HCT116 (cell line): ENCODE results near the gene SYTL2. TPM values are rescaled to one million over a fixed set of nuclear protein-coding genes. Genes with fewer than 3 reads are reported as not detected.

Experiments
- ATAC-seq: fragments of 200-7000 bp; cut with Tn5 transposase; 2 replicates; pipeline ENCODE4 v1.9.1; 2020; ENCODE audit warnings: mild to moderate bottlenecking, moderate library complexity
- BruUV-seq: library from RNA; stranded (reverse); fragments of 400-500 nt; replicated peaks from 2 replicates; lab custom pipeline; 2021; lab: Mats Ljungman, UMichigan
- CTCF ChIA-PET: fragments of 300-600 bp; sonication (Branson Sonifier 250); formaldehyde crosslinking; loops from one replicate; lab custom pipeline; 2021; ENCODE audit warnings: antibody characterized with exemption; lab: Charles Lee
- POLR2A ChIA-PET: fragments of 300-600, 350-600 bp; sonication (Branson Sonifier 250); formaldehyde crosslinking; loops from one replicate; lab custom pipeline; 2021; ENCODE audit warnings: antibody characterized with exemption; lab: Charles Lee
- RAD21 ChIA-PET, 2 experiments: fragments of 300-600 bp; sonication (Branson Sonifier 250); formaldehyde crosslinking; loops; one replicate each; lab custom pipeline; 2023; ENCODE audit warnings: low total read pairs in 2 of 2; ENCODE audit not compliant: uncharacterized antibody in 2 of 2, unreplicated experiment in 2 of 2, low non-redundant PET in 1 of 2; lab: Charles Lee
- DNase-seq: peaks from one replicate; pipeline ENCODE4 v3.0.0-alpha.2; 2010; ENCODE audit warnings: low read depth, low spot score
- H2AFZ ChIP-seq: fragments of 200-600 bp; shearing (Covaris generic), sonication (generic); 2 replicates; pipeline ENCODE4 v1.6.1; 2017; ENCODE audit warnings: low read depth, mixed run types, mixed read lengths, antibody characterized with exemption, low read length; ENCODE audit not compliant: poor library complexity, severe bottlenecking
- H3K27ac ChIP-seq: 2 replicates; pipeline ENCODE4 v1.5.1; 2012; ENCODE audit warnings: low read depth, low read length
- H3K27me3 ChIP-seq: fragments of 200-600 bp; sonication (generic); 2 replicates; pipeline ENCODE4 v1.6.1; 2016; ENCODE audit warnings: mixed run types, low read length, mixed read lengths; ENCODE audit not compliant: insufficient read depth
- H3K36me3 ChIP-seq, 2 experiments: fragments of 200-500 bp in 1 of 2; fragments of 200-600 bp in 1 of 2; sonication (Bioruptor generic) in 1 of 2; sonication (generic) in 1 of 2; 2 replicates each; pipeline versions ENCODE4 v1.5.1 to v1.6.1; 2014 to 2016; ENCODE audit warnings: low read length in 2 of 2, inconsistent platforms in 1 of 2, mixed read lengths in 1 of 2, mixed run types in 1 of 2; ENCODE audit not compliant: insufficient read depth in 2 of 2, control insufficient read depth in 1 of 2
- H3K4me1 ChIP-seq, 2 experiments: fragments of 200-600 bp in 1 of 2; sonication (generic) in 1 of 2; 2 replicates each; pipeline versions ENCODE4 v1.5.1 to v1.6.1; 2012 to 2017; ENCODE audit warnings: low read length in 2 of 2, inconsistent platforms in 1 of 2, mild to moderate bottlenecking in 1 of 2, mixed read lengths in 1 of 2, mixed run types in 1 of 2, moderate library complexity in 1 of 2; ENCODE audit not compliant: insufficient read depth in 2 of 2, control insufficient read depth in 1 of 2
- H3K4me2 ChIP-seq: fragments of 200-600 bp; sonication (generic); 2 replicates; pipeline ENCODE4 v1.6.1; 2017; ENCODE audit warnings: mixed run types, low read length, mixed read lengths
- H3K4me3 ChIP-seq, 2 experiments: fragments of 200-600 bp in 1 of 2; sonication (generic) in 1 of 2; replicated peaks in 1 of 2; 2 replicates each; pipeline ENCODE4 v1.5.1; 2011 to 2016; ENCODE audit warnings: low read length in 2 of 2, control low read depth in 1 of 2, low read depth in 1 of 2, mild to moderate bottlenecking in 1 of 2, mixed read lengths in 1 of 2, mixed run types in 1 of 2
- H3K79me2 ChIP-seq: fragments of 200-600 bp; sonication (generic); 2 replicates; pipeline ENCODE4 v1.6.1; 2017; ENCODE audit warnings: mild to moderate bottlenecking, mixed run types, low read length, moderate library complexity, mixed read lengths; ENCODE audit not compliant: insufficient read depth
- H3K9ac ChIP-seq: fragments of 200-600 bp; sonication (generic); 2 replicates; pipeline ENCODE4 v1.6.1; 2016; ENCODE audit warnings: low read length, mixed read lengths
- H3K9me2 ChIP-seq: fragments of 200-600 bp; sonication (generic), shearing (Covaris generic); 2 replicates; pipeline ENCODE4 v1.6.1; 2017; ENCODE audit warnings: mixed run types, mild to moderate bottlenecking, moderate library complexity; ENCODE audit not compliant: insufficient read depth
- H3K9me3 ChIP-seq, 2 experiments: fragments of 200-500 bp in 1 of 2; fragments of 200-600 bp in 1 of 2; sonication (Bioruptor generic) in 1 of 2; sonication (generic) in 1 of 2; 2 replicates each; pipeline ENCODE4 v1.6.1; 2014 to 2017; ENCODE audit warnings: low read length in 2 of 2, mixed read lengths in 2 of 2, inconsistent platforms in 1 of 2, low read depth in 1 of 2, mild to moderate bottlenecking in 1 of 2, mixed run types in 1 of 2, moderate library complexity in 1 of 2; ENCODE audit not compliant: control insufficient read depth in 1 of 2, insufficient read depth in 1 of 2
- H4K20me1 ChIP-seq: fragments of 200-600 bp; sonication (generic), shearing (Covaris generic); 2 replicates; pipeline ENCODE4 v1.6.1; 2017; ENCODE audit warnings: mixed run types, mild to moderate bottlenecking, moderate library complexity; ENCODE audit not compliant: insufficient read depth
- ATF3 ChIP-seq: IDR thresholded peaks from 2 replicates; pipeline ENCODE4 v1.6.1; 2012
- ELF1 ChIP-seq: IDR thresholded peaks from 2 replicates; pipeline ENCODE4 v1.6.1; 2012; ENCODE audit warnings: low read depth, borderline replicate concordance
- EZH2phosphoT487 ChIP-seq: fragments of 200-600 bp; IDR thresholded peaks from 2 replicates; pipeline ENCODE4 v1.6.1; 2018; ENCODE audit warnings: antibody characterized with exemption, borderline replicate concordance
- POLR2AphosphoS5 ChIP-seq: IDR thresholded peaks from 2 replicates; pipeline ENCODE4 v1.6.1; 2011; ENCODE audit warnings: mild to moderate bottlenecking, low read depth, low read length, moderate library complexity
- SIN3A ChIP-seq: IDR thresholded peaks from 2 replicates; pipeline ENCODE4 v1.6.1; 2012; ENCODE audit warnings: low read depth
- SP1 ChIP-seq: IDR thresholded peaks from 2 replicates; pipeline ENCODE4 v1.6.1; 2012; ENCODE audit warnings: low read depth
- YY1 ChIP-seq: IDR thresholded peaks from 2 replicates; pipeline ENCODE4 v1.6.1; 2011; ENCODE audit warnings: low read length, low read depth, moderate library complexity, mild to moderate bottlenecking; ENCODE audit not compliant: insufficient replicate concordance; ENCODE audit errors: extremely low read depth
- ZBTB33 ChIP-seq: IDR thresholded peaks from 2 replicates; pipeline ENCODE4 v1.6.1; 2011; ENCODE audit warnings: mild to moderate bottlenecking, low read length, moderate library complexity; ENCODE audit not compliant: insufficient replicate concordance; ENCODE audit errors: extremely low read depth
- ZFX ChIP-seq: fragments of 450-650 bp; IDR thresholded peaks from 2 replicates; pipeline ENCODE4 v1.6.1; 2017
- intact Hi-C: fragments of 100-400 bp; cut with micrococcal nuclease; formaldehyde crosslinking; loops from 2 replicates; pipeline ENCODE4 v1.10.0; 2022
- total RNA-seq: library from RNA; stranded (reverse); gene quantifications from one replicate; pipeline ENCODE4 v1.2.1, GENCODE V29; 2021; ENCODE audit not compliant: unreplicated experiment

SYTL2 gene
- total RNA-seq, 1 experiment from 2014 or later = 12.6 TPM

- ChIA-PET CTCF (no interaction called here), RAD21 (no interaction called here), POLR2A (no interaction called here)
- BruUV-seq = no TSS peak
- H3K27me3 ChIP-seq = no peaks in the 10 kb centered on the region
- no peak for DNase-seq
- H3K4me2 ChIP-seq = no peak overlapping the region
- no peak overlapping the region for H3K4me3 ChIP-seq
- H3K4me1 ChIP-seq = peaks cover 26 to 38% of the 10 kb centered on the region in 2 experiments
- H3K79me2 ChIP-seq = no peaks in the 10 kb centered on the region
- H2AFZ ChIP-seq = no peak overlapping the region
- H3K9me3 ChIP-seq = no peaks in the 10 kb centered on the region
- TF ChIP-seq ZFX = no peak
- no peak for TF ChIP-seq YY1
- TF ChIP-seq EZH2phosphoT487 = no peak
- TF ChIP-seq SIN3A = no peak
- no peak for TF ChIP-seq ZBTB33
- TF ChIP-seq ATF3 = no peak
- TF ChIP-seq SP1 = no peak
- no peak for TF ChIP-seq POLR2AphosphoS5
- no peak for TF ChIP-seq ELF1
- TF ChIP-seq, all 23 proteins: peak for 0
- no peak for ATAC-seq
- intact Hi-C loops = no loop called here
- Histone ChIP-seq H3K9me2 (no peaks in the 10 kb centered on the region), H4K20me1 (no peaks in the 10 kb centered on the region), H3K27ac (no peak overlapping the region), H3K9ac (no peak overlapping the region), H3K36me3 (no peaks in the 10 kb centered on the region)
These were observed 20.1 kb upstream of the SYTL2 start for GRCh38 chr11:85831050-85831449.
